ENCODE data around the gene PEMT.
"Not testable (repeated sequence)": the region's sequence is repeated elsewhere in the genome, so short reads cannot be mapped to it uniquely, and the experiment has no call there.

The PEMT gene

GRCh38 chr17:17466511-17466910 lies 125.0 kb downstream of the PEMT start:
- in situ Hi-C loops (cut with MboI; ENCODE audit: low pct_unique_long_range_greater_than_20kb, low sequenced_read_pairs, unreplicated experiment) = no loop called here
- DNase-seq (ENCODE audit: low spot score) = no peak
- no peak for TF ChIP-seq CTCF (IDR thresholded peaks at IDR 0.05; ENCODE audit: extremely low read depth, insufficient read depth, missing control alignments)

- DNase-seq (ENCODE audit: low spot score); in situ Hi-C loops (cut with MboI; ENCODE audit: low pct_unique_long_range_greater_than_20kb, low sequenced_read_pairs, unreplicated experiment): not testable (repeated sequence)
These were observed 125.6 kb downstream of the PEMT start for GRCh38 chr17:17465878-17466277.

- no peak for TF ChIP-seq CTCF (IDR thresholded peaks at IDR 0.05; ENCODE audit: extremely low read depth, insufficient read depth, missing control alignments)
- in situ Hi-C loops (cut with MboI; ENCODE audit: low pct_unique_long_range_greater_than_20kb, low sequenced_read_pairs, unreplicated experiment) = no loop called here
- DNase-seq (ENCODE audit: low spot score) = no peak
These were observed 127.7 kb downstream of the PEMT start for GRCh38 chr17:17463821-17464220.

- no peak for DNase-seq (ENCODE audit: low spot score)
- no peak for TF ChIP-seq CTCF (IDR thresholded peaks at IDR 0.05; ENCODE audit: extremely low read depth, insufficient read depth, missing control alignments)
- in situ Hi-C loops (cut with MboI; ENCODE audit: low pct_unique_long_range_greater_than_20kb, low sequenced_read_pairs, unreplicated experiment) = no loop called here
These were observed 129.3 kb downstream of the PEMT start for GRCh38 chr17:17462048-17462824.

GRCh38 chr17:17460038-17460437 lies 131.5 kb downstream of the PEMT start:
- TF ChIP-seq CTCF (IDR thresholded peaks at IDR 0.05; ENCODE audit: extremely low read depth, insufficient read depth, missing control alignments) = no peak
- in situ Hi-C loops (cut with MboI; ENCODE audit: low pct_unique_long_range_greater_than_20kb, low sequenced_read_pairs, unreplicated experiment) = no loop called here

GRCh38 chr17:17457680-17458079 lies 133.8 kb downstream of the PEMT start:
- in situ Hi-C loops (cut with MboI; ENCODE audit: low pct_unique_long_range_greater_than_20kb, low sequenced_read_pairs, unreplicated experiment) = no loop called here
- no peak for DNase-seq (ENCODE audit: low spot score)
- TF ChIP-seq CTCF (IDR thresholded peaks at IDR 0.05; ENCODE audit: extremely low read depth, insufficient read depth, missing control alignments) = no peak

More at GRCh38 chr17:17460038-17460437, 131.5 kb downstream of the PEMT start:
- DNase-seq (ENCODE audit: low spot score) = no peak

GRCh38 chr17:17456251-17456650 lies 135.3 kb downstream of the PEMT start:
- no peak for TF ChIP-seq CTCF (IDR thresholded peaks at IDR 0.05; ENCODE audit: extremely low read depth, insufficient read depth, missing control alignments)
- in situ Hi-C loops (cut with MboI; ENCODE audit: low pct_unique_long_range_greater_than_20kb, low sequenced_read_pairs, unreplicated experiment) = no loop called here
- DNase-seq (ENCODE audit: low spot score) = no peak
